ENCODE data around the gene VPS13D. TPM values are rescaled to one million over a fixed set of nuclear protein-coding genes. Genes with fewer than 3 reads are reported as not detected.

The VPS13D gene
- total RNA-seq, 6 experiments from 2014 or later, result 18.8 to 29.5 (median 21.5) TPM

DNA sequence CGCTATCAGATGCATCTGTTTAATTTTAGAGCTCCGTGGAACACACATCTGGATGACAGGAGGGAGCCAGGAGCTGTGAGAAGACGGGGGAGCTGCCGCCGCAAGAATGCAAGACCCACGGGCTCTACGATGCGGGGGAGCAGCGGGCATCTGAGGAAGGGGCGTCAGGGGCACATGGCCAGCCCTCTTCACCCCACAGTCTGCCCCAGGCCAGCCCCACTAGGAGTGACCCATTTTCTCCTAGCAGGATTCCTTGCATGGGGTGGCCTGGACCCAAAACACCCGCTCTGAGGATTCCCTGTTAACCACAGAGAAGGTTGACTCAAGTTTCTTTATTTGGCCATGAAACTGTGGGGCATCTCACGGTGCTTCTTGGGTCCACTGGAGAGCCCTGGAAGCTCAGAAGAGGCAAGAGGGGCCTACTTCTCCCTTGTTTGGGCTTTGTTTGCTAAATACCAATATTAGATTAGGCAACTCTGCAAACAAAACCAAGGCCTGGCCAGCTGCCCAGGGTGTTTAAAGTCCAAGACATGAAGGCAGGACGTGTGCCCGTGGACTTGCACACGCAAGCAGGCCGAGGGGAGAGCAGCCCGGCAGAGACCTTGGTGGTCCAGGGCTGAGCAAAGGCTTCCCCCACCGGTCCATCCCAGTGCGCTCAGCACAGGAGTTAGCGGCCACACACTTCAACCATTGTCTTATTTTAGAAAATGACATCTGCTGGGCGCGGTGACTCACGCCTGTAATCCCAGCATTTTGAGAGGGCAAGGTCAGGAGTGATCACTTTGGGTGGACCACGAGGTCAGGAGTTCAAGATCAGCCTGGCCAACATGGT lies 298.4 kb downstream of the VPS13D start:
- TF ChIP-seq, protein P1, sequence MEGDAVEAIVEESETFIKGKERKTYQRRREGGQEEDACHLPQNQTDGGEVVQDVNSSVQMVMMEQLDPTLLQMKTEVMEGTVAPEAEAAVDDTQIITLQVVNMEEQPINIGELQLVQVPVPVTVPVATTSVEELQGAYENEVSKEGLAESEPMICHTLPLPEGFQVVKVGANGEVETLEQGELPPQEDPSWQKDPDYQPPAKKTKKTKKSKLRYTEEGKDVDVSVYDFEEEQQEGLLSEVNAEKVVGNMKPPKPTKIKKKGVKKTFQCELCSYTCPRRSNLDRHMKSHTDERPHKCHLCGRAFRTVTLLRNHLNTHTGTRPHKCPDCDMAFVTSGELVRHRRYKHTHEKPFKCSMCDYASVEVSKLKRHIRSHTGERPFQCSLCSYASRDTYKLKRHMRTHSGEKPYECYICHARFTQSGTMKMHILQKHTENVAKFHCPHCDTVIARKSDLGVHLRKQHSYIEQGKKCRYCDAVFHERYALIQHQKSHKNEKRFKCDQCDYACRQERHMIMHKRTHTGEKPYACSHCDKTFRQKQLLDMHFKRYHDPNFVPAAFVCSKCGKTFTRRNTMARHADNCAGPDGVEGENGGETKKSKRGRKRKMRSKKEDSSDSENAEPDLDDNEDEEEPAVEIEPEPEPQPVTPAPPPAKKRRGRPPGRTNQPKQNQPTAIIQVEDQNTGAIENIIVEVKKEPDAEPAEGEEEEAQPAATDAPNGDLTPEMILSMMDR (IDR thresholded peaks at IDR 0.05), result no peak
- peak; percentile 38 for DNase-seq
- Mint-ChIP-seq H3K4me1 (ENCODE audit: low read depth) (peaks cover 11% of the 10 kb centered on the region), H3K27me3 (ENCODE audit: insufficient read depth) (peaks cover 8% of the 10 kb centered on the region), H3K9me3 (no peaks in the 10 kb centered on the region), H3K27ac (no peak overlapping the region), H3K4me3 (no peak overlapping the region), H3K36me3 (ENCODE audit: low read depth) (no peaks in the 10 kb centered on the region; the same call in 1 of the 2 replicates)

DNA sequence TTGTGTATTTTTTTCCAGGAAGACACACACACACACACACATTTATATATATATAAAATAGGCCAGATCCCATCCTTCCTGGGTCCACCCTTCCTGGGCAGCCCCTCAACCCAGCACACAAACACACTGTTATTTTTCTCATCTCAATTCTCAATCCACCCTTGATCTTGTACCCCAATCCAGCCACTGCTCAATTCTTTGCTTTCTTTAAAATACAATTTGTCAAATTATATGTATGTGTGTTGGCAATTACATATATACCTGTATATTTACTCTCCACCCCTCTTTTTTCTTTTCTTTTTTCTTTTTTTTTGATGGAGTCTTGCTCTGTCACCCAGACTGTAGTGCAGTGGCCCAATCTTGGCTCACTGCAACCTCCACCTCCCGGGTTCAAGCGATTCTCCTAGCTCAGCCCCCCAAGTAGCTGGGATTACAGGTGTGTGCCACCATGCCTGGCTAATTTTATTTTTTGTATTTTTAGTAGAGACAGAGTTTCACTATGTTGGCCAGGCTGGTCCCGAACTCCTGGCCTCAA lies 299.9 kb downstream of the VPS13D start:
- no peak overlapping the region for H3K27ac Mint-ChIP-seq
- TF ChIP-seq, protein P1 (IDR thresholded peaks at IDR 0.05), result no peak

DNA sequence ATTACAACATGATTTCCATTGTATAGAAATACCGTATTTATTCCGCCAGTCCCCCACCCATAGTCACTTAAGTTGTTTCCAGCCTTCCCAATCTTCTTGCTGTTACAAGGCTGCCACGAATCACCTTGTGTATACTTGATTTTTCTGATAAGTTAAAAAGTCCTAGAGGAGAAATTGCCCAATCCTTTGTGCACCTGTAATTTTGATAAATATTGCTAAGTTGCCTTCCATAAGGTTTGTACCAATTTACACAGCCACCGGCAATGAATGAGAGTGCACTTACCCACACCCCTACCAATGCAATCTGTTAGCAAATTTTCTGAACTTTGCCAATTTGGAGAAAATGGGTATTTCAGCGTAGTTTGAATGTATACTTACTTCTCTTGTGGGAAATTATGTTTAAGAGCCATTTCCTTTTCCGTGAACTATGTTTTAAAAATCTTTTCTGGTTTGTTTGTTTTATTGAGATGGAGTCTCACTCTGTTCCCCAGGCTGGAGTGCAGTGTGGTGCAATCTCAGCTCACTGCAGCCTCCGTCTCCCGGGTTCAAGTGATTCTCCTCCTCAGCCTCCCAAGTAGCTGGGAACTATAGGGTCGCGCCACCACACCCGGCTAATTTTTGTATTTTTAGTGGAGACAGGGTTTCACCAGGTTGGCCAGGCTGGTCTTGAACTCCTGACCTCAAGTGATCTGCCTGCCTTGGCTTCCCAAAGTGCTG lies 300.8 kb downstream of the VPS13D start:
- no peaks in the 10 kb centered on the region; the same call in 1 of the 2 replicates for H3K36me3 Mint-ChIP-seq (ENCODE audit: low read depth)
- H3K4me3 Mint-ChIP-seq, result no peak overlapping the region
- H3K27ac Mint-ChIP-seq, result no peak overlapping the region

More for the DNA sequence above, 299.9 kb downstream of the VPS13D start:
- Mint-ChIP-seq H3K9me3 (no peaks in the 10 kb centered on the region), H3K27me3 (ENCODE audit: insufficient read depth) (peaks cover 2% of the 10 kb centered on the region), H3K4me1 (ENCODE audit: low read depth) (peaks cover 11% of the 10 kb centered on the region), H3K36me3 (ENCODE audit: low read depth) (no peaks in the 10 kb centered on the region; the same call in 1 of the 2 replicates), H3K4me3 (no peak overlapping the region)
- DNase-seq, result no peak

DNA sequence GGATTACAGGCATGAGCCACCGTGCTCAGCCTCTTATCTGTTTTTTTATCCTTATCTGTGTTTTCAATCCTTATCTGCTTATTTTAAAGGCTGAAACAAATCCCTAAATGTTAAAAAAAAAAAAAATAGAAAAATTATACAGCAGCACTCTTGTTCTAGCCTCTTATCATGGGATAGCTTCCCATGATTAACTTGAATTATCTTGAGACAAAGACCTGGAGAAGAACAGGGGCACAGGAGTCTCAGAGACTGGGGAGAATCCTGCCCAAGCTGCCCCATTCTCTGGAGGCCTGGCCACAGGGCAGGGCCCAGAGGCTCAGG lies 301.3 kb downstream of the VPS13D start:
- H3K27ac Mint-ChIP-seq, result no peak overlapping the region
- no peaks in the 10 kb centered on the region; the same call in 1 of the 2 replicates for H3K36me3 Mint-ChIP-seq (ENCODE audit: low read depth)
- no peak overlapping the region for H3K4me3 Mint-ChIP-seq
- TF ChIP-seq, protein P1 (IDR thresholded peaks at IDR 0.05), result no peak
- DNase-seq, result no peak
- peaks cover 2% of the 10 kb centered on the region; the same call in 1 of the 2 replicates for H3K9me3 Mint-ChIP-seq
- H3K27me3 Mint-ChIP-seq (ENCODE audit: insufficient read depth), result peaks cover 2% of the 10 kb centered on the region
- peaks cover 11% of the 10 kb centered on the region for H3K4me1 Mint-ChIP-seq (ENCODE audit: low read depth)

More for the DNA sequence above, 300.8 kb downstream of the VPS13D start:
- TF ChIP-seq, protein P1 (IDR thresholded peaks at IDR 0.05), result no peak
- DNase-seq, result no peak
- Mint-ChIP-seq H3K9me3 (no peaks in the 10 kb centered on the region; the same call in 1 of the 2 replicates), H3K4me1 (ENCODE audit: low read depth) (peaks cover 11% of the 10 kb centered on the region), H3K27me3 (ENCODE audit: insufficient read depth) (peaks cover 2% of the 10 kb centered on the region)

DNA sequence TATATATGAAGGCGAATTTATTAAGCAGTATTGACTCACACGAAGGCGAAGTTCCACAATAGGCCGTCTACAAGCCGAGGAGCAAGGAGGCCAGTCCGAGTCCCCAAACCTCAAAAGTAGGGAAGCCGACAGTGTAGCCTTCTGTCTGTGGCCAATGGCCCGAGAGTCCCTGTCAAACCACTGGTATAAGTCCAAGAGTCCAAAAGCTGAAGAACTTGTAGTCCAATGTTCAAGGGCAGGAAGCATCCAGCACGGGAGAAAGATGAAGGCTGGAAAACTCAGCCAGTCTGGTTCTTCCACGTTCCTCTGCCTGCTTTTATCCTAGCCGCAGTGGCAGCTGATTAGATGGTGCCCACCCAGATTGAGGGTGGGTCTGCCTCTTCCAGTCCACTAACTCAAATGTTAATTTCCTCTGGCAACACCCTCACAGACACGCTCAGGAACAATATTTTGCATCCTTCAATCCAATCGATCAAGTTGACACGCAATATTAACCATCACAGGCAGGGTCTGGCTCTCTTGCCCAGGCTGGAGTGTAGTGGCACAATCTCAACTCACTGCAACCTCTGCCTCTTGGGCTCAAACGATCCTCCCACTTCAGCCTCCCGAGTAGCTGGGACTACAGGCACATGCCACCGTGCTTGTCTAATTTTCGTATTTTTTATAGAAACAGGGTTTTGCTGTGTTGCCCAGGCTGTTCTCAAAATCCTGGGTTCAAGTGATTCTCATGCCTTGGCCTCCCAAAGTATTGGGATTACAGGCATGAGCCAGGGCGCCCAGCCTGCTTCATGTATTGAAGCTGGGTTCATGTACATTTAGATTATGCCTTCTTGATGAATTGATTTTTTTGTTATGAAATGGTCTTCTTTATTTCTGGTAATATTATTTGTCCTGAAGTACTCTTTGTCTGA lies 302.8 kb downstream of the VPS13D start:
- Mint-ChIP-seq H3K27me3 (ENCODE audit: insufficient read depth) (peaks cover 6% of the 10 kb centered on the region), H3K4me1 (ENCODE audit: low read depth) (peaks cover 11% of the 10 kb centered on the region), H3K4me3 (no peak overlapping the region), H3K27ac (no peak overlapping the region), H3K9me3 (peaks cover 11% of the 10 kb centered on the region; the same call in 1 of the 2 replicates), H3K36me3 (ENCODE audit: low read depth) (peaks cover 5% of the 10 kb centered on the region; the same call in 1 of the 2 replicates)
- TF ChIP-seq, protein P1 (IDR thresholded peaks at IDR 0.05), result no peak
- DNase-seq, result no peak
